Breast epithelium (tissue), 3 donors: ENCODE data around the gene TGM5.

Experiments
- CTCF ChIP-seq, 3 donors: fragments of 450-650 bp; IDR thresholded peaks; one replicate each; pipeline ENCODE4 v1.5.1; 2016 to 2017; ENCODE audit warnings: antibody characterized with exemption in 3 of 3, mild to moderate bottlenecking in 3 of 3, moderate library complexity in 3 of 3
- POLR2A ChIP-seq: fragments of 450-650 bp; IDR thresholded peaks from one replicate; pipeline ENCODE4 v1.6.1; 2016; ENCODE audit warnings: antibody characterized with exemption, mild to moderate bottlenecking, moderate library complexity

GRCh38 chr15:43251871-43252250, 14.9 kb downstream of the TGM5 start:
- TF ChIP-seq CTCF (IDR thresholded peaks at IDR 0.05) (no peak), POLR2A (no peak)
